NCI-H128 (cell line): ENCODE measurements around the gene MTF1.
"Not testable (repeated sequence)": the region's sequence is repeated elsewhere in the genome, so short reads cannot be mapped to it uniquely, and the experiment has no call there.

Experiments used
- DNase-seq: peaks from one replicate; lab custom pipeline; 2025; ENCODE audit not compliant: unreplicated experiment; lab: John Stamatoyannopoulos, UW

Gene MTF1

GRCh38 chr1:37794372-37795339 lies 64.7 kb downstream of the MTF1 start:
- DNase-seq: no peak

DNA sequence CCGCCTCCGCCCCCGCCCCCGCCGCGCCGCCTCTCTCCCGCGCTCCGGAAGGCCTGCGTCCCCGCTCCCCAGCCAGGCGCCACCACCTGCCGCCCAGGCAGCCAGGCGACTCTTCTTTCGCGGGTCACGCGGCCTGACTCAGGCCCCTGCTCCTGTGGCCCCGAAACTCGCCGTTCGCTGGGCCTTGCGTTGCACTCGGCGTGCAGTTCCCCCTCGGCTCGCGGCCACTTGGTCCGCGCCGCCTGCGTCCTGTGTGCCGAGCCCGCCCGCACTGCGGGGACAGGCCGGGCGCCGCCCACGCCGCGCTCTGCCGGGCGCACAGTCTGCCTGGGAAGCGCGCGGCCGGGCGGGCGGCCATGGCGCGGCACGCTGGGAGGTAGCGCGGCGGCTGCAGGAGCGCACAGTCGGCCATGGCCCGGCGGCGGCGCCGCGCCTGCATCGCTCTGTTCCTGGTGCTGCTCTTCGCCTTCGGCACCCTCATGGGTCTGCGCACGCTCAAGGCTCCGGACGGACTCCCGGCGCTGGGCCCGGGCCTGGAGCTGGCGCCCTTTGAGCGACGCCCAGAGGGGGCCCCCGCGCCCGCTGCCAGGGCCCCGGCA lies 65.5 kb downstream of the MTF1 start, which contains the start of gene MANEAL:
Gene MANEAL (plus strand): TSS at position 75 of the 599 bp plus-strand sequence. CDS start 336 bp downstream, at position 411.
- peak; percentile 69 for DNase-seq

GRCh38 chr1:37792943-37793686 lies 66.3 kb downstream of the MTF1 start:
- no peak for DNase-seq

DNA sequence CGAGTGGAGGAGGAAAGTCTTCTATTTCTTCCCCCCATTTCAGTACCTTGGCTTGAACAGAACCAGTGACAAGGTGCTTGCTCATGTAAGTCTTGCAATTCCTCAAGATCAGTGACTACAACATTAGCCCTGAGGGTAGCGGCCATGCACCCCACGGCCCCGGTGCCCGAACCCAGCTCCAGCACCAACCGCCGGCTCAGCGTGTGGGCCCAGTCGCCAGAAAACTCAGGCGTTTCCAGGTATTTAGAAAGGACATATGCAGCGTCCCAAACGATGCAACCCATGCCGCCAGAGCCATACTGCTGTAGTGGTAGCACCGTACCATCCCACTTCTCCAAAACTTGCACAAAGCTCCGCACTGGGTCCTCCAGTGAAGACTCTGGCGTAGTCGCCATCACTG lies 76.9 kb downstream of the MTF1 start:
- no peak for DNase-seq

DNA sequence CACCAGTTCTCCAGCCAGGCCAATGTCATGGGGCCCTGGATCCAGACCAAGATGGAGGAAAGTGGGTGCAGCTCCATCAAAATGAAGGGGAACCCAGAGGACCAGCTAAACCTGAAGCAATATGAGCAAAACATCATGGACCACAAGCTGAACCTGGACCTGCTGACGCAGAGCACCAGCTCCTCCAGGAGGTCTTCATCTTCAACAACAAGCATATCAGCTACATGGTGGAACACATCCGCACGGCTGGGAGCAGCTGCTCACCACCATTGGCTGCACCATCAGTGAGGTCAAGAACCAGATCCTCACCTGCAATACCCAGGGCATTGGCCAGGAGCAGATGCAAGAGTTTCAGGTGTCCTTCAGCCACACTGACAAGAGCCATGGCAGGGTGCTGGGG lies 80.7 kb downstream of the MTF1 start:
- no peak for DNase-seq

DNA sequence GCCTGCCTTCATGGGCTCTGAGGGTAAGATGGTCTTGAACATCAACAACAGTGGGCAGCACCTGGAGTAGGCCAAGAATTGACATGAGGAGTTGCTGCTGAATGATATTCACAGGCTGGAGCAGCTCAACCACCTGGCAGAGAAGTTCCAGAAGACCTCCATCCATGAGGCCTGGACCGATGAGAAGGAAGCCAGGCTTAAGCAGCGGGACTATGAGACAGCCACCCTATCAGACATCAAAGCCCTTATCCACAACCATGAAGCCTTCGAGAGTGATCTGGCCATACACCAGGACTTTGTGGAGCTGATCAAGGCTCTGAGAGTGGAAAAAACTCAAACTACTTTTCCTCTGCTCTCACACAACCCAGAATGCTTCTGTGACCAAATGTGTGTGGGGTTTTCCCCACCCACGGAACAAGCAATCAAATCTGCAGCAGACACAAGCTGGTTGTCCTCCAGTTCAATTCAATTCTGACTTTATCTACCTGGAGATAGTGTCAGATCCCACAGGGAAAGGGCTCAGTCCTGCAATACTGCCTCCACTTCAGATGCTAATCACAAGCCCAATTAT lies 82.4 kb downstream of the MTF1 start:
- DNase-seq: no peak

DNA sequence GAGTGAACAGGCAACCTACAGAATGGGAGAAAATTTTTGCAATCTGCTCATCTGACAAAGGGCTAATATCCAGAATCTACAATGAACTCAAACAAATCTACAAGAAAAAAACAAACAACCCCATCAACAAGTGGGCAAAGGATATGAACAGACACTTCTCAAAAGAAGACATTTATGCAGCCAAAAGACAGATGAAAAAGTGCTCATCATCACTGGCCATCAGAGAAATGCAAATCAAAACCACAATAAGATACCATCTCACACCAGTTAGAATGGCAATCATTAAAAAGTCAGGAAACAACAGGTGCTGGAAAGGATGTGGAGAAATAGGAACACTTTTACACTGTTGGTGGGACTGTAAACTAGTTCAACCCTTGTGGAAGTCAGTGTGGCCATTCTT lies 88.0 kb downstream of the MTF1 start:
- not testable (repeated sequence) for DNase-seq

GRCh38 chr1:37767488-37767887 lies 91.9 kb downstream of the MTF1 start:
- no peak for DNase-seq

DNA sequence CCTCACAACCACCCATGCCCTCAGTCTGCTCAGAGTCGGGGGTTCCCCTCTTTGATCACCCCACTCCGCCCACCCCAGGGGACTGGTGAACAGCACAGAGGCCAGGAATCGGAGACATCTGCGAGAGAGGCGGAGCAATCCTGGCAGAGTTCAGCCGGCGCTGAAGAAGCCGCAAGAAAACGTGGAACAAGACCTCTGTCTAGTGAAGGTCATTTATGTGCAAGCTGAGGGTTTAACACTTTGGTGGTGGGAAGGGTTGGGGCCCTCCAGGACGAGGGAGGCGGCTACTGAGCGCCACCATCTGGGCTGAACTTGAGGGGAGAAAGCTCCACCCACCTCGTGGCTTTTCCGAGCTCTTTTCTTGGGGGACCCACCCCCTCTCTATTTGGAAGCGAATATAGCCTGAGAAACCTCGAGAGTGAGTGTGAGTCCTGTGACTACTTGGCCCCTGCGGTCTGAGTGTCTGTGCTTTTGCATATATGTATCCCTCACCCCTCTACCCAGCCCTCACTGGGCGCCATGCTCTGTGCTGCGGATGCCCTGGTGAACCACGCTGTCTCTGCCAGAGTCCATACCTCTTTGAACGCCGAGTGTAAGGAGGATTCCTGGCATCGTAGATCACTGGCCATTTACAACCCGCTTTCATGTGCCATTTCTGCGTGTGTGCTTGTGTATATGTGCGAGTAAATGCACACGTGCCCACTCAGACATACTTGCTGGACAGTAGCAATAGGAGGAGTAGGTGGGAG lies 93.3 kb downstream of the MTF1 start:
- DNase-seq: peak; percentile 18

- DNase-seq: peak; percentile 46
Observed at GRCh38 chr1:37764888-37765441, 94.4 kb downstream of the MTF1 start, which contains the start of gene EPHA10. Gene EPHA10 (minus strand): TSS chr1:37765120. CDS start chr1:37765066, 54 bp downstream.

DNA sequence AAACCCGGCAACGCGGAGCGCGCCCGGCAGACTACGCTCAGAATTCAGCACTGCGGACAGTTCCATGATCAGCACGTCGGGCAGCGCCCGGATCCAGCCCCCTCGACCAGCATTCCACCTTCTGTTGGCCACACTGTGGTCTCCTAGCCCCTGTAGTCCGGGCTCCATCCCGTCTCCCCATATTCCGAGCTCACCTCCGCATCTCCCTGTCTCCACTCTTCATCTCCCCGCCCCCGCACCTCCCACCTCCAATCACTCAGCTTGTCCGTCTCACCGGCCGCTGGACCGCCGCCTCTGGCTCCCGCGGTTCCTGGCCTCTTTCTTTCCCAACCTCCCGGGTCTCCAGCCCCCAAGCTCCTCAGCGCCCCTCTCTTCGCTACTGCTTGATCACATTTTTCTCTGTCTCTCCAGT lies 95.0 kb downstream of the MTF1 start:
- DNase-seq: no peak

GRCh38 chr1:37763791-37764413 lies 95.5 kb downstream of the MTF1 start:
- no peak for DNase-seq

- DNase-seq: no peak
Observed at GRCh38 chr1:37762516-37762915, 96.9 kb downstream of the MTF1 start.

- no peak for DNase-seq
Observed at GRCh38 chr1:37761416-37762095, 97.8 kb downstream of the MTF1 start.
